Measurements from ENCODE around the gene UBA3. TPM values are rescaled to one million over a fixed set of nuclear protein-coding genes. Genes with fewer than 3 reads are reported as not detected.

The UBA3 gene
- total and polyA plus RNA-seq, 4 donors = 32.2 to 59.7 (median 38.1) TPM

DNA sequence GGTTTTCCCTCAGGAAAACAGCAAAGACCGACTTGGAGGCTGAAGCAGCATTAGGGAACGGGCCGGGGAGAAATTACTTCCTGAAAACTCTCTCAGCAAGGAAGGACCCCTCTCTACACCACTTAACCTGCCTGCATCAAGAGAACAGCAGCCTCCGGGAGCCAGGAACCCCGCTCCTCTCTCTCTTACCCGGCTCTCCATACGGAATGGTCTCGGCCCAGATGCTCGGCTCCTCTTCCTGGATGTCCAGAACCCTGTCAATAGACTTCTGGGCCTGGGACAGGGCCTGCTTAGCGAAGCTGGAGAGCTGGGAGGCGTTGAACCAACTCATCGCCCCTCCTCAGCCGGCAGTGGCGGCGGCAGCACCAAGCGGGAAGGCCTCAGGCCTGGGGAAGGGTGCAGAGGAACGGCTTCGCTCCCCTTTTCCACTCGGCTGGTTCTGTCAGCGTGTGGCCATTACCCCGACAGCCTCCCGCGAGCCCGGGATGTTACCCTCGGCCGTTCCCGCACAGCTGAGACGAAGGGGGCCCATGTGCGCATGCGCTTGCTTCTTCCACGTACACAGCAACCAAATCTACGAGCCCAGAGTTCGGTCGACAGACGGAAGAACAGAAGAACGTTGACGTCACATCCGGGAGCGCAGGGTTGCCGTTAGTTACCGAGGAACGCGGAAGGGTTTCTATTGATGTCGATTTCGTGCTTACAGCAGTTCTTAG lies 28.3 kb downstream of the UBA3 start, which contains the start of gene TMF1:
Gene TMF1, minus strand, starts transcription at position 578 of the 716 bp plus-strand sequence. Its CDS starts 247 bp downstream, at position 331.
- Histone ChIP-seq H3K36me3 (ENCODE audit: control insufficient read depth in 1 of 2, insufficient read depth in 2 of 2, low read length in 1 of 2) (peaks cover 0 to 1% of the 10 kb centered on the region in 2 donors), H3K9me3 (ENCODE audit: control insufficient read depth, low read length) (no peaks in the 10 kb centered on the region), H3K27ac (ENCODE audit: low read depth in 1 of 2, low read length in 2 of 2) (peak within 1 kb of the TSS; percentile 10 to 88), H3K27me3 (ENCODE audit: control insufficient read depth in 1 of 2, insufficient read depth in 2 of 2, low read length in 1 of 2) (no peaks in the 10 kb centered on the region), H3K4me3 (ENCODE audit: low read length in 2 of 2) (peak within 1 kb of the TSS; percentile 69 to 76), H3K4me1 (ENCODE audit: control insufficient read depth in 1 of 2, insufficient read depth in 2 of 2, low read length in 2 of 2) (peaks cover 2 to 5% of the 10 kb centered on the region in 2 donors)
- ATAC-seq (ENCODE audit: low FRiP score) (peak; percentile 99), DNase-seq (peak; percentile 99 to 100)
- intact Hi-C loops (cut with DNase I) = loop anchor here (2.0 kb wide), 2 partner anchors 29 to 39 kb away; partner anchors contain the start of genes EOGT (in 1 of the 2) and UBA3 (in 1 of the 2)
- 1% methylated on average over 42 to 45 of the region's 45 CpGs for WGBS, 2 donors

DNA sequence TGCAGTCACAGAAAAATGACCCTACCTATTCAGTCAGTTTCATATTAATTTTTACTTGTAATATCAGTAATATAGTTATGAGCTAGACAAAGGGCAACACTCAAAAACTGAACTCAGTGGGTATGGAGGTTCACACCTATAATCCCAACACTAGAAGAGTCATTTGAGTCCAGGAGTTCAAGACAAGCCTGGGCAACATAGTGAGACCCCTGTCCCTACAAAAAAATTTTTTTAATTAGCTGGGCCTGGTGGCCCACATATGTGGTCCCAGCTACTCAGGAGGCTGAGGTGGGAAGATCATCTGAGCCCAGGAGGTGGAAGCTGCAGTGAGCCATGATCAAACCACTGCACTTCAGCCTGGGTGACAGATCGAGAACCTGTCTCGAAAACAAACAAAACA lies 31.2 kb downstream of the UBA3 start:
- WGBS, 2 donors = 90 to 93% methylated on average over 2 of the region's 2 CpGs
- DNase-seq = no peak
- Histone ChIP-seq H3K27me3 (ENCODE audit: control insufficient read depth in 1 of 2, insufficient read depth in 2 of 2, low read length in 1 of 2) (no peaks in the 10 kb centered on the region), H3K9me3 (ENCODE audit: control insufficient read depth, low read length) (no peaks in the 10 kb centered on the region), H3K36me3 (ENCODE audit: control insufficient read depth in 1 of 2, insufficient read depth in 2 of 2, low read length in 1 of 2) (peaks cover 0 to 1% of the 10 kb centered on the region in 2 donors), H3K4me1 (ENCODE audit: control insufficient read depth in 1 of 2, insufficient read depth in 2 of 2, low read length in 2 of 2) (peaks cover 2 to 5% of the 10 kb centered on the region in 2 donors), H3K27ac (ENCODE audit: low read depth in 1 of 2, low read length in 2 of 2) (no peak overlapping the region), H3K4me3 (ENCODE audit: low read length in 2 of 2) (no peak overlapping the region)
- intact Hi-C loops (cut with DNase I) = no loop called here
- no peak for ATAC-seq (ENCODE audit: low FRiP score)

- no peak for ATAC-seq (ENCODE audit: low FRiP score)
- Histone ChIP-seq H3K36me3 (ENCODE audit: control insufficient read depth in 1 of 2, insufficient read depth in 2 of 2, low read length in 1 of 2) (peaks cover 3 to 5% of the 10 kb centered on the region in 2 donors), H3K4me1 (ENCODE audit: control insufficient read depth in 1 of 2, insufficient read depth in 2 of 2, low read length in 2 of 2) (peaks cover 0 to 2% of the 10 kb centered on the region in 2 donors), H3K27me3 (ENCODE audit: control insufficient read depth in 1 of 2, insufficient read depth in 2 of 2, low read length in 1 of 2) (no peaks in the 10 kb centered on the region), H3K27ac (ENCODE audit: low read depth in 1 of 2, low read length in 2 of 2) (no peak overlapping the region), H3K4me3 (ENCODE audit: low read length in 2 of 2) (no peak overlapping the region), H3K9me3 (ENCODE audit: control insufficient read depth, low read length) (no peaks in the 10 kb centered on the region)
- intact Hi-C loops (cut with DNase I) = no loop called here
- 87 to 90% methylated on average over 2 of the region's 2 CpGs for WGBS, 2 donors
- no peak for DNase-seq
Observed at GRCh38 chr3:69044608-69045007, 35.6 kb downstream of the UBA3 start.

GRCh38 chr3:69033470-69033869 lies 46.7 kb downstream of the UBA3 start:
- peaks cover 0 to 3% of the 10 kb centered on the region in 2 donors for H3K36me3 ChIP-seq (ENCODE audit: control insufficient read depth in 1 of 2, insufficient read depth in 2 of 2, low read length in 1 of 2)
- ATAC-seq (ENCODE audit: low FRiP score) (no peak), DNase-seq (no peak)
- no peak overlapping the region for H3K27ac ChIP-seq (ENCODE audit: low read depth in 1 of 2, low read length in 2 of 2)
- H3K4me1 ChIP-seq (ENCODE audit: control insufficient read depth in 1 of 2, insufficient read depth in 2 of 2, low read length in 2 of 2) = no peaks in the 10 kb centered on the region
- H3K9me3 ChIP-seq (ENCODE audit: control insufficient read depth, low read length) = no peaks in the 10 kb centered on the region
- H3K4me3 ChIP-seq (ENCODE audit: low read length in 2 of 2) = no peak overlapping the region
- H3K27me3 ChIP-seq (ENCODE audit: control insufficient read depth in 1 of 2, insufficient read depth in 2 of 2, low read length in 1 of 2) = no peaks in the 10 kb centered on the region
- 82 to 83% methylated on average over 7 of the region's 7 CpGs for WGBS, 2 donors
- intact Hi-C loops (cut with DNase I) = no loop called here

DNA sequence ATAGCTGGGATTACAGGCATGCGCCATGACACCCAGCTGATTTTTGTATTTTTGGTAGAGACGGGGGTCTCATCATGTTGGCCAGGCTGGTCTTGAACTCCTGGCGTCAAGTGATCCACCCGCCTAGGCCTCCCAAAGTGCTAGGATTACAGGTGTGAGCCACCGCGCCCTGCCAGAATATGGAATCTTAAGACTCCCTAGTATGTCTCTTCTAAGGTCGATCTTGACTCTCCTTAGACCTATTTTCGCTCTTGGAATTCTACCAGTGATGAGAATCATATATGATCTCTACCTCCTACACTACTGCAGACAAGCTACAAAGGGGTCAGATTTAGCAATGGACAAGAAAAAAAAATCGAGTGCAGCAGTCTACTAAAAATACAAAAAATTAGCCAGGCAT lies 47.4 kb downstream of the UBA3 start:
- Histone ChIP-seq H3K27ac (ENCODE audit: low read depth in 1 of 2, low read length in 2 of 2) (no peak overlapping the region), H3K9me3 (ENCODE audit: control insufficient read depth, low read length) (no peaks in the 10 kb centered on the region), H3K36me3 (ENCODE audit: control insufficient read depth in 1 of 2, insufficient read depth in 2 of 2, low read length in 1 of 2) (peaks cover 0 to 3% of the 10 kb centered on the region in 2 donors), H3K4me1 (ENCODE audit: control insufficient read depth in 1 of 2, insufficient read depth in 2 of 2, low read length in 2 of 2) (no peaks in the 10 kb centered on the region), H3K4me3 (ENCODE audit: low read length in 2 of 2) (no peak overlapping the region), H3K27me3 (ENCODE audit: control insufficient read depth in 1 of 2, insufficient read depth in 2 of 2, low read length in 1 of 2) (no peaks in the 10 kb centered on the region)
- no peak for DNase-seq
- WGBS, 2 donors = 96 to 97% methylated on average over 9 of the region's 9 CpGs
- no peak for ATAC-seq (ENCODE audit: low FRiP score)
- intact Hi-C loops (cut with DNase I) = no loop called here

DNA sequence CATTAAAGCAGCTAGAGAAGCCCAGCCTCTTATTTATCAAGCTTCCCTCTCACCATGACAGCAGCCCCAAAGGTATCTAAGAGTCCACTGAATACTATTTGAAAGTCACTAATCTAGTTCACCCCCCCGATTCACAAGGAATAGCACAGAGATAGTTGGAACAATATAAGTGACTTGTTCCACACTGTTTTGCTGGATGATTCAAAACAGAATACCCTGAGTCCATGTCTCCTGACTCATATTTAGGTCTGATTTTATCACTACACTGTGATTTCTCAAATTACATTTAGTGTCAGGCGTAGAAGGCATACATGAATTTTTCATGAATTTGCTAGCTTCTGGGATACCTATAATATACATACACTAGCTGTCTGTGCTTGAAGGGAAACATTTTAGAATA lies 48.0 kb downstream of the UBA3 start:
- H3K4me1 ChIP-seq (ENCODE audit: control insufficient read depth in 1 of 2, insufficient read depth in 2 of 2, low read length in 2 of 2) = no peaks in the 10 kb centered on the region
- no peak overlapping the region for H3K4me3 ChIP-seq (ENCODE audit: low read length in 2 of 2)
- peaks cover 0 to 3% of the 10 kb centered on the region in 2 donors for H3K36me3 ChIP-seq (ENCODE audit: control insufficient read depth in 1 of 2, insufficient read depth in 2 of 2, low read length in 1 of 2)
- no peaks in the 10 kb centered on the region for H3K27me3 ChIP-seq (ENCODE audit: control insufficient read depth in 1 of 2, insufficient read depth in 2 of 2, low read length in 1 of 2)
- H3K27ac ChIP-seq (ENCODE audit: low read depth in 1 of 2, low read length in 2 of 2) = no peak overlapping the region
- ATAC-seq (ENCODE audit: low FRiP score) (no peak), DNase-seq (no peak)
- intact Hi-C loops (cut with DNase I) = no loop called here
- H3K9me3 ChIP-seq (ENCODE audit: control insufficient read depth, low read length) = no peaks in the 10 kb centered on the region
- 92 to 94% methylated on average over 2 of the region's 2 CpGs for WGBS, 2 donors

DNA sequence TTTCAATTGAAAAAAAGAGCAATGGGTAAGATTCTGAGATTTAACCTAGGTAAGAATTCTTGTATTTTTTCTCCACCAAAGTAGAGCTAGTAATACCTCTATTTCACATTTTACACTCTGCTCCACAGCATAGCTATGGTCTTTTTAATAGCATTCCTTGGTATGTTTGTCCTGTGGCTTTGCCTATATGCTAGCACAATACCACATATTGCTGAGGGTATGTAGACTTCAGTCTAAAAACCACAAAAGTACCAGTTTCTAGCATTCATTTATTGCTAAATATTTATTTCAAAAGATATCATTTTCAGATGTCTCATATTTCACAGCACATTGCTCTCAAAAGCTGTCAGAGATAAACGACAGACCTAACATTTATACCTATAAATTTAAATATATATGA lies 48.5 kb downstream of the UBA3 start:
- DNase-seq = no peak
- Histone ChIP-seq H3K27me3 (ENCODE audit: control insufficient read depth in 1 of 2, insufficient read depth in 2 of 2, low read length in 1 of 2) (no peaks in the 10 kb centered on the region), H3K4me3 (ENCODE audit: low read length in 2 of 2) (no peak overlapping the region), H3K9me3 (ENCODE audit: control insufficient read depth, low read length) (no peaks in the 10 kb centered on the region), H3K4me1 (ENCODE audit: control insufficient read depth in 1 of 2, insufficient read depth in 2 of 2, low read length in 2 of 2) (no peaks in the 10 kb centered on the region), H3K27ac (ENCODE audit: low read depth in 1 of 2, low read length in 2 of 2) (no peak overlapping the region), H3K36me3 (ENCODE audit: control insufficient read depth in 1 of 2, insufficient read depth in 2 of 2, low read length in 1 of 2) (peaks cover 0 to 3% of the 10 kb centered on the region in 2 donors)
- intact Hi-C loops (cut with DNase I) = no loop called here
- WGBS, 2 donors = 78 to 82% methylated on average over 1 of the region's 1 CpG
- ATAC-seq (ENCODE audit: low FRiP score) = no peak

DNA sequence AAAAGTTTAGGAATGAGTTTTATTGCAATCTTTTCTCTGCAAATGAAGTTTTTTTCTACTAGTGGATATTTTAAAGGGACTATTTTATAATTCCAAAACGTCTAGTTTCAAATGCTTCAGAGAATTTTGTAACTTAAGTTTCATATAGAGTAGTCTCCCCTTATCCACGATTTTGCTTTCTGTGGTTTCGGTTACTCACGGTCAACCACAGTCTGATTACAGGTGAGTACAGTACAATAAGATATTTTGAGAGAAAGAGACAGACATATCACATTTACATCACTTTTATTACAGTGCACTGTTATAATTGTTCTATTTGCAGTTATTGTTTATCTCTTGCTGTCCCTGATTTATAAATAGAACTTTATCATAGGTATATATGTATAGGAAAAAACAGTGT lies 59.3 kb downstream of the UBA3 start:
- Histone ChIP-seq H3K27me3 (ENCODE audit: control insufficient read depth in 1 of 2, insufficient read depth in 2 of 2, low read length in 1 of 2) (no peaks in the 10 kb centered on the region), H3K9me3 (ENCODE audit: control insufficient read depth, low read length) (no peaks in the 10 kb centered on the region), H3K4me3 (ENCODE audit: low read length in 2 of 2) (no peak overlapping the region), H3K4me1 (ENCODE audit: control insufficient read depth in 1 of 2, insufficient read depth in 2 of 2, low read length in 2 of 2) (peaks cover 0 to 2% of the 10 kb centered on the region in 2 donors), H3K36me3 (ENCODE audit: control insufficient read depth in 1 of 2, insufficient read depth in 2 of 2, low read length in 1 of 2) (peaks cover 0 to 4% of the 10 kb centered on the region in 2 donors), H3K27ac (ENCODE audit: low read depth in 1 of 2, low read length in 2 of 2) (no peak overlapping the region)
- DNase-seq (no peak), ATAC-seq (ENCODE audit: low FRiP score) (no peak)
- intact Hi-C loops (cut with DNase I) = no loop called here
- 68 to 69% methylated on average over 4 of the region's 4 CpGs for WGBS, 2 donors

- WGBS, 2 donors = 34 to 35% methylated on average over 2 of the region's 2 CpGs
- Histone ChIP-seq H3K4me1 (ENCODE audit: control insufficient read depth in 1 of 2, insufficient read depth in 2 of 2, low read length in 2 of 2) (peaks cover 0 to 2% of the 10 kb centered on the region in 2 donors), H3K9me3 (ENCODE audit: control insufficient read depth, low read length) (no peaks in the 10 kb centered on the region), H3K36me3 (ENCODE audit: control insufficient read depth in 1 of 2, insufficient read depth in 2 of 2, low read length in 1 of 2) (peaks cover 0 to 4% of the 10 kb centered on the region in 2 donors), H3K27ac (ENCODE audit: low read depth in 1 of 2, low read length in 2 of 2) (no peak overlapping the region), H3K4me3 (ENCODE audit: low read length in 2 of 2) (no peak overlapping the region), H3K27me3 (ENCODE audit: control insufficient read depth in 1 of 2, insufficient read depth in 2 of 2, low read length in 1 of 2) (no peaks in the 10 kb centered on the region)
- ATAC-seq (ENCODE audit: low FRiP score) = no peak
- DNase-seq = no peak
- intact Hi-C loops (cut with DNase I) = no loop called here
Observed at GRCh38 chr3:69020424-69020823, 59.7 kb downstream of the UBA3 start.

Data from aorta (tissue), 5 donors.